ENCODE results near the gene PLG.

- TF ChIP-seq EZH2 (IDR thresholded peaks at IDR 0.05; ENCODE audit: low read length, missing control alignments) (no peak), CTCF (conservative IDR thresholded peaks at IDR 0.05 in 1 of 2, IDR thresholded peaks at IDR 0.05 in 1 of 2; ENCODE audit: low read depth in 1 of 2, low read length in 2 of 2) (no peak)
Measured at GRCh38 chr6:160690458-160690857, 11.6 kb upstream of the PLG start.

Data from fibroblast of lung (primary cell).